Endothelial cell of umbilical vein (primary cell): ENCODE measurements around the gene CAMTA1. TPM values are rescaled to one million over a fixed set of nuclear protein-coding genes. Genes with fewer than 3 reads are reported as not detected.

Source experiments
- BruUV-seq: library from RNA; stranded (reverse); fragments of 400-500 nt; replicated peaks from 2 replicates; lab custom pipeline; 2021; lab: Mats Ljungman, UMichigan
- CTCF ChIA-PET: fragments of 300-600, 350-600 bp; sonication (Branson Sonifier 250); formaldehyde crosslinking; loops from one replicate; lab custom pipeline; 2021; ENCODE audit warnings: antibody characterized with exemption, inconsistent platforms; lab: Charles Lee
- POLR2A ChIA-PET: fragments of 300-600, 350-600 bp; sonication (Branson Sonifier 250); formaldehyde crosslinking; loops from one replicate; lab custom pipeline; 2021; ENCODE audit warnings: antibody characterized with exemption, inconsistent platforms; lab: Charles Lee
- DNase-seq: peaks from one replicate; pipeline ENCODE4 v3.0.0-alpha.2; 2011; ENCODE audit warnings: low read depth, low spot score
- FAIRE-seq: peaks from 2 replicates; lab custom pipeline; 2011; peaks lifted over from hg19 to GRCh38; lab: Jason Lieb, UNC
- H2AFZ ChIP-seq: 2 replicates; pipeline ENCODE4 v1.6.0; 2012; ENCODE audit warnings: low read depth, low read length, control low read depth, inconsistent platforms
- H3K27ac ChIP-seq: 2 replicates; pipeline ENCODE4 v1.5.1; 2011; ENCODE audit warnings: low read depth, mild to moderate bottlenecking, control low read depth, low read length, moderate library complexity; ENCODE audit not compliant: insufficient read depth
- H3K27me3 ChIP-seq, 2 experiments: 2 replicates each; pipeline versions ENCODE4 v1.6.0 to v1.6.1; 2011; ENCODE audit warnings: low read length in 2 of 2, mixed read lengths in 1 of 2; ENCODE audit not compliant: control insufficient read depth in 2 of 2, insufficient read depth in 2 of 2
- H3K36me3 ChIP-seq, 2 experiments: 2 replicates in 1 of 2; 3 replicates in 1 of 2; pipeline ENCODE4 v1.5.1; 2011; ENCODE audit warnings: low read length in 2 of 2, mild to moderate bottlenecking in 1 of 2, moderate library complexity in 1 of 2; ENCODE audit not compliant: control insufficient read depth in 2 of 2, insufficient read depth in 2 of 2; ENCODE audit errors: extremely low read depth in 1 of 2
- H3K4me1 ChIP-seq: 3 replicates; pipeline ENCODE4 v1.5.1; 2011; ENCODE audit warnings: mild to moderate bottlenecking, low read length; ENCODE audit not compliant: control insufficient read depth, insufficient read depth; ENCODE audit errors: extremely low read depth
- H3K4me2 ChIP-seq: 2 replicates; pipeline ENCODE4 v1.6.1; 2011; ENCODE audit warnings: low read length, control low read depth, mixed read lengths; ENCODE audit not compliant: insufficient read depth
- H3K4me3 ChIP-seq, 3 experiments: fragments of 200-600 bp in 1 of 3; sonication (generic), shearing (Covaris generic) in 1 of 3; replicated peaks in 1 of 3; 2 replicates each; pipeline ENCODE4 v1.5.1; 2011 to 2016; ENCODE audit warnings: control low read depth in 3 of 3, low read length in 3 of 3, mild to moderate bottlenecking in 2 of 3, inconsistent platforms in 1 of 3, low read depth in 1 of 3, moderate library complexity in 1 of 3; ENCODE audit not compliant: insufficient read depth in 1 of 3
- H3K79me2 ChIP-seq: 2 replicates; pipeline ENCODE4 v1.6.0; 2012; ENCODE audit warnings: low read length, inconsistent platforms; ENCODE audit not compliant: control insufficient read depth, insufficient read depth
- H3K9ac ChIP-seq: replicated peaks from 2 replicates; pipeline ENCODE3; 2011; ENCODE audit warnings: low read length, control low read depth; ENCODE audit not compliant: insufficient read depth; ENCODE audit errors: extremely low read depth
- H3K9me1 ChIP-seq: replicated peaks from 3 replicates; pipeline ENCODE4 v1.6.0; 2011; ENCODE audit warnings: mild to moderate bottlenecking, low read length; ENCODE audit not compliant: control insufficient read depth, insufficient read depth; ENCODE audit errors: extremely low read depth
- H3K9me3 ChIP-seq: replicated peaks from 2 replicates; pipeline ENCODE4 v1.5.1; 2012; ENCODE audit warnings: low read length, inconsistent platforms; ENCODE audit not compliant: control insufficient read depth, insufficient read depth
- H4K20me1 ChIP-seq: replicated peaks from 2 replicates; pipeline ENCODE3; 2011; ENCODE audit warnings: mild to moderate bottlenecking, low read length; ENCODE audit not compliant: control insufficient read depth, insufficient read depth; ENCODE audit errors: extremely low read depth
- EZH2 ChIP-seq: IDR thresholded peaks from 2 replicates; pipeline ENCODE4 v1.6.1; 2012; ENCODE audit warnings: borderline replicate concordance, low read depth, mild to moderate bottlenecking, moderate library complexity, low read length, inconsistent platforms; ENCODE audit not compliant: severe bottlenecking
- FOS ChIP-seq: IDR thresholded peaks from 2 replicates; pipeline ENCODE4 v1.6.1; 2011; ENCODE audit warnings: mild to moderate bottlenecking, low read length, moderate library complexity, borderline replicate concordance; ENCODE audit not compliant: insufficient read depth
- GATA2 ChIP-seq: IDR thresholded peaks from 2 replicates; pipeline ENCODE4 v1.7.0; 2011; ENCODE audit warnings: low read depth, mild to moderate bottlenecking, moderate library complexity, mixed read lengths, low read length; ENCODE audit not compliant: insufficient read length, insufficient read depth
- JUN ChIP-seq: IDR thresholded peaks from 2 replicates; pipeline ENCODE4 v1.6.1; 2011; ENCODE audit warnings: borderline replicate concordance, low read depth; ENCODE audit not compliant: insufficient read length, insufficient read depth
- MAX ChIP-seq: IDR thresholded peaks from 2 replicates; pipeline ENCODE4 v1.6.1; 2011; ENCODE audit not compliant: insufficient read depth, insufficient read length
- MYC ChIP-seq: IDR thresholded peaks from one replicate; pipeline ENCODE4 v1.6.1; 2011; ENCODE audit warnings: mild to moderate bottlenecking, low read depth, low read length
- POLR2A ChIP-seq: IDR thresholded peaks from 2 replicates; pipeline ENCODE4 v1.6.1; 2012; ENCODE audit warnings: low read depth, mild to moderate bottlenecking, control low read depth, low read length
- POLR2AphosphoS5 ChIP-seq: IDR thresholded peaks from 2 replicates; pipeline ENCODE4 v1.6.1; 2012; ENCODE audit warnings: low read depth, mild to moderate bottlenecking, control low read depth, low read length, moderate library complexity; ENCODE audit not compliant: insufficient read depth
- dilution Hi-C: fragments of 300-500 bp; cut with MboI; formaldehyde crosslinking; loops from one replicate; pipeline ENCODE4 v1.15.0; 2019; ENCODE audit warnings: low sequenced_read_pairs; ENCODE audit not compliant: extremely low pct_ligation_motif_present
- intact Hi-C: fragments of 100-400 bp; cut with micrococcal nuclease; formaldehyde crosslinking; loops from one replicate; pipeline ENCODE4 v1.10.0; 2022
- polyA plus RNA-seq, 4 experiments: library from polyadenylated mRNA; depleted of rRNA in 3 of 4; stranded (reverse) in 3 of 4; unstranded in 1 of 4; fragments of >200 nt; gene quantifications; 2 replicates each; pipeline versions ENCODE4 v1.2.1 to v1.2.3, GENCODE V29; 2011 to 2012; ENCODE audit warnings: missing spikeins in 1 of 4
- total RNA-seq: library from RNA; stranded (reverse); gene quantifications from 2 replicates; pipeline ENCODE4 v1.2.3, GENCODE V29; 2021
- TF ChIP-seq, protein P1 (sequence below), 2 donors: IDR thresholded peaks; 1 replicate in 1 of 2; 2 replicates in 1 of 2; pipeline ENCODE4 v1.5.1; 2011; ENCODE audit warnings: low read length in 2 of 2, mild to moderate bottlenecking in 2 of 2, moderate library complexity in 2 of 2, control low read depth in 1 of 2, inconsistent platforms in 1 of 2, low read depth in 1 of 2; ENCODE audit not compliant: insufficient read depth in 1 of 2; ENCODE audit errors: extremely low read depth in 1 of 2

Gene CAMTA1
- total and polyA plus RNA-seq, 2 donors (not counting 3 experiments of a cell fraction or from before 2014, with no cell fraction given), result 50.8 to 92.7 TPM

DNA sequence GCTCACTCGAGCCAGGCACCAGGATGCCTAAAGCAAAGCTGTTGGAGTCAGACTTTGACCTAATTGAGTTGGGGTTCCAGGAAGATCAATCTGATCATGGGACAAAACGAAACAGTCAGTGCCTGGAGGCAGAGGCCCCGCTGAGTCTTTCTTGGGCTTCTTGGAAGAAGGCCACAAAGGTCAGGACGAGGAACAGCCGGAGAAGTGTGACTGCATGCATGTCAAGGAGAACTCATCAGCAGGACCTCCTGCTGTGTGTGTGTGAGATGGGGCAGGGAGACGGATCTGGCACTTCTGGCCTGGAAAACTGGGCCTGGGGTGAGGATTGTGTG lies 190.8 kb downstream of the CAMTA1 start:
- Histone ChIP-seq H3K4me2 (no peak overlapping the region), H4K20me1 (no peaks in the 10 kb centered on the region), H3K27me3 (no peaks in the 10 kb centered on the region), H3K9me1 (no peaks in the 10 kb centered on the region), H3K36me3 (no peaks in the 10 kb centered on the region), H3K9ac (no peak overlapping the region), H3K27ac (no peak overlapping the region), H3K4me3 (no peak overlapping the region), H2AFZ (no peak overlapping the region), H3K4me1 (no peaks in the 10 kb centered on the region), H3K79me2 (no peaks in the 10 kb centered on the region), H3K9me3 (no peaks in the 10 kb centered on the region)
- no peak for FAIRE-seq
- DNase-seq, result no peak
- ChIA-PET POLR2A (no interaction called here), CTCF (no interaction called here)
- BruUV-seq, result no TSS peak
- intact Hi-C loops (no loop called here), dilution Hi-C loops (no loop called here)
- TF ChIP-seq, protein P1, sequence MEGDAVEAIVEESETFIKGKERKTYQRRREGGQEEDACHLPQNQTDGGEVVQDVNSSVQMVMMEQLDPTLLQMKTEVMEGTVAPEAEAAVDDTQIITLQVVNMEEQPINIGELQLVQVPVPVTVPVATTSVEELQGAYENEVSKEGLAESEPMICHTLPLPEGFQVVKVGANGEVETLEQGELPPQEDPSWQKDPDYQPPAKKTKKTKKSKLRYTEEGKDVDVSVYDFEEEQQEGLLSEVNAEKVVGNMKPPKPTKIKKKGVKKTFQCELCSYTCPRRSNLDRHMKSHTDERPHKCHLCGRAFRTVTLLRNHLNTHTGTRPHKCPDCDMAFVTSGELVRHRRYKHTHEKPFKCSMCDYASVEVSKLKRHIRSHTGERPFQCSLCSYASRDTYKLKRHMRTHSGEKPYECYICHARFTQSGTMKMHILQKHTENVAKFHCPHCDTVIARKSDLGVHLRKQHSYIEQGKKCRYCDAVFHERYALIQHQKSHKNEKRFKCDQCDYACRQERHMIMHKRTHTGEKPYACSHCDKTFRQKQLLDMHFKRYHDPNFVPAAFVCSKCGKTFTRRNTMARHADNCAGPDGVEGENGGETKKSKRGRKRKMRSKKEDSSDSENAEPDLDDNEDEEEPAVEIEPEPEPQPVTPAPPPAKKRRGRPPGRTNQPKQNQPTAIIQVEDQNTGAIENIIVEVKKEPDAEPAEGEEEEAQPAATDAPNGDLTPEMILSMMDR (IDR thresholded peaks at IDR 0.05; ENCODE audit: extremely low read depth in 1 of 2, insufficient read depth in 1 of 2, low read depth in 1 of 2, low read length in 2 of 2), result no peak
- TF ChIP-seq POLR2AphosphoS5 (no peak), EZH2 (no peak), MAX (no peak), JUN (no peak), GATA2 (no peak), MYC (no peak), POLR2A (no peak), FOS (no peak)
